CD4-positive, alpha-beta T cell treated with Interleukin-4 for 1 hour (primary cell): ENCODE results near the gene TCP11L1.
A peak's percentile ranks its signal among the peaks of the same experiment; 100 is the strongest.

Source experiments
- DNase-seq, 2 donors: peaks; one replicate each; pipeline ENCODE4 v3.0.0-alpha.2; 2020 to 2022

TCP11L1 gene, protein sequence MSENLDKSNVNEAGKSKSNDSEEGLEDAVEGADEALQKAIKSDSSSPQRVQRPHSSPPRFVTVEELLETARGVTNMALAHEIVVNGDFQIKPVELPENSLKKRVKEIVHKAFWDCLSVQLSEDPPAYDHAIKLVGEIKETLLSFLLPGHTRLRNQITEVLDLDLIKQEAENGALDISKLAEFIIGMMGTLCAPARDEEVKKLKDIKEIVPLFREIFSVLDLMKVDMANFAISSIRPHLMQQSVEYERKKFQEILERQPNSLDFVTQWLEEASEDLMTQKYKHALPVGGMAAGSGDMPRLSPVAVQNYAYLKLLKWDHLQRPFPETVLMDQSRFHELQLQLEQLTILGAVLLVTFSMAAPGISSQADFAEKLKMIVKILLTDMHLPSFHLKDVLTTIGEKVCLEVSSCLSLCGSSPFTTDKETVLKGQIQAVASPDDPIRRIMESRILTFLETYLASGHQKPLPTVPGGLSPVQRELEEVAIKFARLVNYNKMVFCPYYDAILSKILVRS

GRCh38 chr11:33039274-33040032 is at the start of gene TCP11L1:
TCP11L1 (plus strand) TSS chr11:33039572; CDS start chr11:33043774, 4,202 bp downstream.
- DNase-seq, result peak; percentile 80 to 82

DNA sequence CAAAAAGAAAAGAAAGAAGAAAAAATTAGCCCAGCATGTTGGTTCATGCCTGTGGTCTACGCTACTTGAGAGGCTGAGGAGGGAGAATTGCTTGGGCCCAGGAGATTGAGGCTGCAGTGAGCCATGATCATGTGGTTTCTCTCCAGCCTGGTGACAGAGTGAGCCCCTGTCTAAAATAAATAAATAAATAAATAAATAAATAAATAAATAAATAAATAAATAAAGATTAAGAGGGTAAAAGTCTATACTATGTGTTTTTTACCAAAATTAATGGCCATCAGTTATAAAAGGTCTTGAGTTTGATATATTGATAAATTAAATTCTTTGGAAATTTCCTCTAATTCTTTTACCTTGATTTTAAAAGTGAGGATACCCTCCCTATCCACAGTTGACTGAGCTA is 48.9 kb upstream of the TCP11L1 start:
- no peak for DNase-seq

- DNase-seq, result no peak
These were observed 47.9 kb upstream of the TCP11L1 start for GRCh38 chr11:32991427-32991826.

DNA sequence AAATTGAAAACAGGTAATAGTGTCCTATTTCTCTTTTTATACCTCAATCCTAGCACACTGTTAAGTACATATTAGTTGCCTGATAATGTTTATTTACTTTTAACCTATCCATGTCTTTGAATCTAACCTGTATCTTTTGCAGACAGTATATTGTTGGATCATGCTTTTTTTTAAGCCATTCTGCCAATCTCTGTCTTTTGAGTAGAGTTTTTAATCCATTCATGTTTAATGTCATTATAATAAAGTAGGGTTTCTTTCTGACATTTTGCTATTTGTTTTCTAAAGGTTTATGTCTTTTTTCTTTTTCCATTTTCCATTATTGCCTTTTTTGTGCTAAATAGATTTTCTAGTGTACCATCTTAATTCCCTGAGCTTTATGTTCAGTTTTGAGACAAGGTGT is 47.5 kb upstream of the TCP11L1 start:
- no peak for DNase-seq

GRCh38 chr11:33000181-33000580 is 39.2 kb upstream of the TCP11L1 start:
- DNase-seq, result no peak

GRCh38 chr11:33001281-33001680 is 38.1 kb upstream of the TCP11L1 start:
- no peak for DNase-seq

DNA sequence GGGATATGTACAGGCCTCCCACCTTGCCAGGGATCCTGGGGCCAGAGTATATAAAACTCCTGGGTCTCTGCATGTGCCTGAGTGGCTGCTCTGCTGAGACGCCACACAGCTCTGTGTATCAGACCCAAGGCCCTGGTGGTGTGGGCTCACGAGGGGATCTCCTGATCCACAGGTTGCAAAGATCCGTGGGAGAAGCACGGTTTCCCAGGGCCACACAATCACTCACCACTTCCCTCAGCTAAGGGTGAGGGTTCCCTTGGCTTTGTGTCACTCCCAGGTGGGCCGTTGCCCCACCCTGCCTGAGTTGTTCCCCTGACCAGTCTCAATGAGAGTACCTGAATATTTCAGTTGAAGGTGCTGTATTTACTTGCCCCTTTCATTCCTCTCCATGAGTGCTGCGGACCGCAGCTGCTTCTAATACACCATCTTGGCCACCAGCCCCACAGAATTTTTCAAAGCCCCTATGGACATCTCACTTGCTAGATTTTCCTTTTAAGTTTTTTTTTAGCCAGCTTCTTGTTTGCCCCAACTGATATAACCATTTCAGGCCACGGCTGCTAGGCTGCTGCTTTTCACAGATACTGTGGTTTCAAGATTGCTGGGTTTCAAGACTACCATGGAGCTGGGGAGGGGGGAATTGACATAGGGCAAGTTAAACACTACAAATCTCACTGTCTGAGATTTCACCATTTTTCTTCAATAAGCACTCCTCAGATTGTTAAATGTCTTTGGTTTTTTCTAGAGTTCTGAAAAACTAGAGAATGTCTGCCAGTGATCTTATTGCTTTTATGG is 37.4 kb upstream of the TCP11L1 start:
- no peak for DNase-seq

GRCh38 chr11:33005175-33005574 is 34.2 kb upstream of the TCP11L1 start:
- peak in 1 of 2 donors; percentile 49 for DNase-seq

DNA sequence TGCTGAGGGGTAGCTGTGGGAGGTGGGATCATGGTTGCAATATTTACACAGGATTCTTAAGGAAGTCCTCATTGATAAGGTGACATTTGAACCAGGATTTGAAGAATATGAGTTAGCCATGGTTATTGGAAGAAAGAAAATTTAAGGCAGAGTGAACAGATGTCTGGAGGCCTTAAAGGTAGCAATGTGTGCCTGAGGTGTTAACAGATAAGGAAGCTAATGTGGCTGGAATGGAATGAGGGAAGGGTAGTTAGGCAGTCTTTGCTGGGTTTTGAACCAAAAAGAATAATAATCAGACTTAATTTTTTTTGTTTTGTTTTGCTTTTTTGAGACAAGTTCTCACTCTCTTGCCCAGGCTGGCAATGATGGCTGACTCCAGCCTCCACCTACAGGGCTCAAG is 33.4 kb upstream of the TCP11L1 start:
- DNase-seq, result no peak

DNA sequence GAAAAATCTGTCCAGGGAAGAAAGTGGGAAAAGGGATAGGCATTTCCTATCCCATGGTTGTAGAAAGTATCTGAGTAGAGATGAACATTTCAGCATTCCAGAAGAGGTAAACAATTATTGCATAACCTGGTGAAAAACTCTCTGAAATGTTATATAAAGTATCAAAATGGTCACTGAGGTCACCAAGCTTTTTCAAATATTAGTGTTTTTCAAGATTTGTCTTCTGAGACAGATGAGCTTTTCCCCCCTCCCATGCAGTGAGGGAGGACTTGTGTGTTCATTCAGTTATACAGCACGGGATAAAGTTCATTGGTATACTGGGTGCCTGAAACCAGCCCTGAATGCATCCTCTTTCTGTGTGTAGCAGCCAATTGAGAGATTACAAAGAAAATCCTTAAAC is 25.6 kb upstream of the TCP11L1 start:
- DNase-seq, result no peak

DNA sequence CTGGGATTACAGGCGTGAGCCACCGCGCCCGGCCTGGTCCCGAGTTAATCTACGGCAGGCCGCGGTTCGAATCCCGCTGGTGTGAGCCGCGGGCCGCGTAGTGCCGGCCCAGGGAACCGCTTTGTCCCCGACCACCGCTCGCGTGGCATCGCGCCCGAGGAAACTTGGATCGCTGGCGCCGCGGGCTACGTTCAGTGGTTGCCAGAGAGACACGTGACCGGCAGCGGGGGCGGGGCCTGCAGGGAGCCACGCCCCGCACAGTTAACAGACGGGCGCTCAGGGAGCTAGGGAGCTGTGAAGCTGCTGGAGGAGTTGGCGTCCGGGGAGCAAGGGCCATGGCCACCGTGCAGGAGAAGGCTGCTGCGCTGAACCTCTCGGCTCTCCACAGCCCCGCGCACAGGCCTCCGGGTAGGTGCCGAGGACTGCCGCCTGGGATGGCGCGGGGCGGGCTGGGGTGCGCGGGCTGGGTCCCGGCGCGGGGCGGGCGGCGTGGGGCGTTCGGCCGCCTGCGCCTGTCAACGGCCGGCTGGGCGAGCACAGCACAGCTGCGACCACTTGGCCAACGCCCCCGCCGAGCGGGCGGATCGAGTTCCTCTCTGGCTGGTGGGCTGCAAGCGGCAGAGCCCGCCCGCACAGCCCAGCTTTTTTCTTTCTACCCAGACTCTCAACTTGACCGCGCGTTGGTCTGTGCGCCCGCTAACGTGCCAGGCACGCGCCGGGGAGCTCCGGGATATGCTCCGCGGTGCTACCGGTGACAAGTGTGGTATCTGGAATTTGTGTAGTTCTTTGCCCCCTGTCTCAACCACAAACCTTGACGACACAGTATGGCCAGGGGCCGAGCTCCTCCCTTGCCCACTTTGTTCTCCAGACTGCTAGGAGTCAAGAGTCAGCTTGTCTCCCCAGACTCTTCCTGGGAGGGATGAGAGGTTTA is 23.5 kb upstream of the TCP11L1 start, which contains the start of gene DEPDC7:
DEPDC7 (plus strand) TSS at position 258 of the 931 bp plus-strand sequence; CDS start at position 336, 78 bp downstream.
- DNase-seq, result peak; percentile 76 to 84

- DNase-seq, result no peak
These were observed 22.7 kb upstream of the TCP11L1 start for GRCh38 chr11:33016654-33017053.

GRCh38 chr11:33017478-33017877 is 21.9 kb upstream of the TCP11L1 start:
- DNase-seq, result no peak

DNA sequence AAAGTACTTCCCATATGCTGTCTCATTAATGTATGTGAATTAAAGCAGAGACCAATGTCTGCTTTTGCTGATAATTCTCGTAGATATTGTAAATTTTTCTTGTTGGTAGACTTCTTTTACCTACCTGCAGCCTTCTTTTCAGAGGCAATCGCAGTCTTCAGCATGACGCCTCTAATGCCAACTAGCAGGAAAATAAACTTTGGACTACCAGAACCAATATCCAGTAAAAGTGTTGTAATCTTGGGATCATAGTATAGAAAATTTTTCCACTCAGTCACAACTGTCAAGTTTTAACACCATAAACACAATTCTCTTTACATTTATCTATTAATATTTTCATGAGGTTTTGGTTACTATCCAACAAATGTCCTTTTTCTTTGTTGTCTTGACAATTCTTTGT is 21.4 kb upstream of the TCP11L1 start:
- no peak for DNase-seq

DNA sequence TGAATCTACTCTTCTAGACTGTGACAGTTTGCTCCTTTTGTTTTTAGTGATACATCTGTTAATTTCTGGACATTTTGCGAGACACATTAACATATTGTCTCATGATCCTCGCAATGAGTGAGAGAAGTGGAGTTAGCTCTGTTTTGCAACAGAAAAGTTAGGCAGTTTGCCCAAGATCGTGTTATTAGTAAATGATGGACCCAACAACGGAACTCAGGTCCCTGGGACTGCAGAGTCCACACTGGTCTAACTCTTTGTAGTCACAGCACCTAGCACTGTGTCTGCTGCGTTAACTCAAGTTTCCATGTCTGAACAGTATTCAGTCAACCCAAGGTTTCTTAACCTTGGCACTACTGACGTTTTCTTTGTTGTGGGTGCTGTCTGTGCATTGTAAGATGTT is 20.5 kb upstream of the TCP11L1 start:
- no peak for DNase-seq

GRCh38 chr11:33021501-33021900 is 17.9 kb upstream of the TCP11L1 start:
- no peak for DNase-seq

DNA sequence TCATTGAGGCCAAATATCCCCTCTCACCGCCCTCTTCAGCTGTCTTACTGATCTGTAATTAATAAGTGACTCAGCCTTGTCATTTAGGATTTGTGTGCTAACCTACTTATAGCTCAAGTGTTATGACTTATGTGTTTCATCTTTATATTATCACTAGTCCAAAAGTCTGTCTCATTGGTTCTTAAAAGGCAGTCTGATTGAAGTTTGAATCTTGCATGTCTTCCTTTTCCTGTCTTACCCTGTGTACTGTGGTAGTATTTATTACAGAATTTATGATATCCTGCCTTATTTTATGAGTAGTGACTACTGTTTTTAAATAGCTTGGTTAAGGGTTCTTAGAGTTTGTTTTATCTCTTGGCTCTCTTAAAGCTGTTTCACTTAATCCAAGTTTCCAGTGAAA is 17.4 kb upstream of the TCP11L1 start:
- DNase-seq, result no peak

DNA sequence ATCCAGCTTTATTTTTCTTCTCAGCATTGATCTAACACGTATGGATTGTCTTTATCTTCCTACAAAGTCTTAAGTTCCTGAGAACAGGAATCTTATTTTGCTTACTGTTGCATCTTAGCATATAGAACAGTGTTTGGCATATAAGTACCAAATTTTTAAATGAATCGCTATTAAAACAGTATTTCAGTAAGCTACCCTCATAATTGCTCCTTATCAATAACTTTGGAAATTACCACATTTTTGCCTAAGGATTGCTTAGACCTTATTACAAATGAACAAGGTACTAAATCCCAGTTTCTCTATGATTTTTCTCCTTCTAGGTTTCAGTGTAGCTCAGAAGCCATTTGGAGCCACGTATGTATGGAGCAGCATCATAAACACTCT is 14.0 kb upstream of the TCP11L1 start:
- DNase-seq, result no peak

- DNase-seq, result no peak
These were observed 12.1 kb upstream of the TCP11L1 start for GRCh38 chr11:33027233-33027632.

GRCh38 chr11:33027846-33028536 is 11.4 kb upstream of the TCP11L1 start:
- DNase-seq, result no peak

DNA sequence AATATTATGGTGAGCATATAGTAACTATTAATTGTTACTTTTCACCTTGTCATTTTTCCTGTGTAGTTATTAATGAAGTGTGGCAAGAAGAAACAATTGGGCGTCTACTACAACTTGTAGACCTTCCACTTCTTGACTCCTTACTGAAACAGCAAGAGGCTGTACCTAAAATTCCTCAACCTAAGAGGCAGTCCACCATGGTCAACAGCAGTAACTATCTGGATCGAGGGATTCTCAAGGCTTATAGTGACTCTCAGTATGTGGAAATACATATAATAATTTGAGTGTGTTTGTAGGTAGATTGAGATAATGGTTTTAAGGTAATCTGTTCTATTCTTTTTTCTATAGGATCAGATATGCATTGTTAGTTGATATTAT is 10.8 kb upstream of the TCP11L1 start:
- DNase-seq, result no peak
